ENCODE results near the gene OGG1. TPM values are rescaled to one million over a fixed set of nuclear protein-coding genes. Genes with fewer than 3 reads are reported as not detected.

Gene OGG1
- total RNA-seq, 1 donor from 2014 or later = 15.3 TPM

- Histone ChIP-seq H3K9me3 (ENCODE audit: insufficient read depth, low read depth, low read length) (no peaks in the 10 kb centered on the region), H3K27me3 (ENCODE audit: insufficient read depth, low read length) (no peaks in the 10 kb centered on the region), H3K27ac (ENCODE audit: low read depth, low read length) (no peak overlapping the region), H3K4me2 (ENCODE audit: low read length) (no peak overlapping the region), H3K36me3 (ENCODE audit: insufficient read depth, low read length) (peaks cover 2% of the 10 kb centered on the region), H3K79me2 (ENCODE audit: insufficient read depth, low read length) (no peaks in the 10 kb centered on the region), H4K20me1 (ENCODE audit: insufficient read depth, low read length) (peaks cover 2% of the 10 kb centered on the region), H3K4me1 (ENCODE audit: insufficient read depth, low read length) (no peaks in the 10 kb centered on the region), H2AFZ (ENCODE audit: low read depth, low read length) (no peak overlapping the region), H3K4me3 (ENCODE audit: insufficient read depth, low read depth, low read length) (no peak overlapping the region), H3K9ac (ENCODE audit: low read length) (no peak overlapping the region)
- H3K27ac Mint-ChIP-seq (ENCODE audit: unreplicated experiment) = no peak overlapping the region
- no peak for DNase-seq (ENCODE audit: low read depth)
- no peaks in the 10 kb centered on the region for H3K9me3 Mint-ChIP-seq (ENCODE audit: unreplicated experiment)
- H3K36me3 Mint-ChIP-seq (ENCODE audit: low read depth, unreplicated experiment) = peaks cover 31% of the 10 kb centered on the region
- no peak for TF ChIP-seq EZH2 (IDR thresholded peaks at IDR 0.05; ENCODE audit: insufficient read depth, low read length)
- no peak for TF ChIP-seq CTCF (IDR thresholded peaks at IDR 0.05; ENCODE audit: insufficient read depth, low read depth, low read length)
- no peak for FAIRE-seq
- no peaks in the 10 kb centered on the region for H3K4me1 Mint-ChIP-seq (ENCODE audit: low read depth, unreplicated experiment)
- no peaks in the 10 kb centered on the region for H3K27me3 Mint-ChIP-seq (ENCODE audit: low read depth, unreplicated experiment)
- H3K4me3 Mint-ChIP-seq (ENCODE audit: unreplicated experiment) = no peak overlapping the region
Measured at GRCh38 chr3:9761919-9762318, 12.2 kb downstream of the OGG1 start.

GRCh38 chr3:9762871-9763270 lies 13.1 kb downstream of the OGG1 start:
- Histone ChIP-seq H3K9ac (ENCODE audit: low read length) (no peak overlapping the region), H3K36me3 (ENCODE audit: insufficient read depth, low read length) (no peaks in the 10 kb centered on the region), H3K9me3 (ENCODE audit: insufficient read depth, low read depth, low read length) (no peaks in the 10 kb centered on the region), H3K4me2 (ENCODE audit: low read length) (no peak overlapping the region), H3K79me2 (ENCODE audit: insufficient read depth, low read length) (no peaks in the 10 kb centered on the region), H3K4me3 (ENCODE audit: insufficient read depth, low read depth, low read length) (no peak overlapping the region), H2AFZ (ENCODE audit: low read depth, low read length) (no peak overlapping the region), H3K4me1 (ENCODE audit: insufficient read depth, low read length) (no peaks in the 10 kb centered on the region), H3K27me3 (ENCODE audit: insufficient read depth, low read length) (no peaks in the 10 kb centered on the region), H4K20me1 (ENCODE audit: insufficient read depth, low read length) (peaks cover 4% of the 10 kb centered on the region), H3K27ac (ENCODE audit: low read depth, low read length) (no peak overlapping the region)
- H3K27me3 Mint-ChIP-seq (ENCODE audit: low read depth, unreplicated experiment) = no peaks in the 10 kb centered on the region
- no peak overlapping the region for H3K27ac Mint-ChIP-seq (ENCODE audit: unreplicated experiment)
- no peak overlapping the region for H3K4me3 Mint-ChIP-seq (ENCODE audit: unreplicated experiment)
- no peak for DNase-seq (ENCODE audit: low read depth)
- no peak for FAIRE-seq
- no peak for TF ChIP-seq EZH2 (IDR thresholded peaks at IDR 0.05; ENCODE audit: insufficient read depth, low read length)
- TF ChIP-seq CTCF (IDR thresholded peaks at IDR 0.05; ENCODE audit: insufficient read depth, low read depth, low read length) = no peak
- no peaks in the 10 kb centered on the region for H3K9me3 Mint-ChIP-seq (ENCODE audit: unreplicated experiment)
- peaks cover 31% of the 10 kb centered on the region for H3K36me3 Mint-ChIP-seq (ENCODE audit: low read depth, unreplicated experiment)
- no peaks in the 10 kb centered on the region for H3K4me1 Mint-ChIP-seq (ENCODE audit: low read depth, unreplicated experiment)

- H3K4me3 ChIP-seq (ENCODE audit: insufficient read depth, low read depth, low read length) = no peak overlapping the region
- no peaks in the 10 kb centered on the region for H3K9me3 Mint-ChIP-seq (ENCODE audit: unreplicated experiment)
- no peak overlapping the region for H3K27ac Mint-ChIP-seq (ENCODE audit: unreplicated experiment)
- no peak overlapping the region for H3K4me2 ChIP-seq (ENCODE audit: low read length)
- H3K36me3 ChIP-seq (ENCODE audit: insufficient read depth, low read length) = no peaks in the 10 kb centered on the region
- peaks cover 7% of the 10 kb centered on the region for H3K27me3 Mint-ChIP-seq (ENCODE audit: low read depth, unreplicated experiment)
- no peak overlapping the region for H3K27ac ChIP-seq (ENCODE audit: low read depth, low read length)
- peaks cover 11% of the 10 kb centered on the region for H4K20me1 ChIP-seq (ENCODE audit: insufficient read depth, low read length)
- no peak overlapping the region for H2AFZ ChIP-seq (ENCODE audit: low read depth, low read length)
- peaks cover 15% of the 10 kb centered on the region for H3K36me3 Mint-ChIP-seq (ENCODE audit: low read depth, unreplicated experiment)
- H3K4me3 Mint-ChIP-seq (ENCODE audit: unreplicated experiment) = no peak overlapping the region
- TF ChIP-seq EZH2 (IDR thresholded peaks at IDR 0.05; ENCODE audit: insufficient read depth, low read length) = no peak
- no peak for TF ChIP-seq CTCF (IDR thresholded peaks at IDR 0.05; ENCODE audit: insufficient read depth, low read depth, low read length)
- H3K79me2 ChIP-seq (ENCODE audit: insufficient read depth, low read length) = peaks cover 6% of the 10 kb centered on the region
- DNase-seq (ENCODE audit: low read depth) (no peak), FAIRE-seq (no peak)
- no peak overlapping the region for H3K9ac ChIP-seq (ENCODE audit: low read length)
- H3K4me1 Mint-ChIP-seq (ENCODE audit: low read depth, unreplicated experiment) = peaks cover 6% of the 10 kb centered on the region
- H3K4me1 ChIP-seq (ENCODE audit: insufficient read depth, low read length) = peaks cover 7% of the 10 kb centered on the region
- no peaks in the 10 kb centered on the region for H3K9me3 ChIP-seq (ENCODE audit: insufficient read depth, low read depth, low read length)
- no peaks in the 10 kb centered on the region for H3K27me3 ChIP-seq (ENCODE audit: insufficient read depth, low read length)
Measured at GRCh38 chr3:9765865-9766264, 16.1 kb downstream of the OGG1 start.

Measured in astrocyte (in vitro differentiated cells and primary cell).